Measurements from ENCODE around the gene COA5. TPM values are rescaled to one million over a fixed set of nuclear protein-coding genes. Genes with fewer than 3 reads are reported as not detected.

Gene COA5
- polyA plus RNA-seq, 1 of the 3 experiments (the other 2 are of a cell fraction) = 40.3 TPM

GRCh38 chr2:98555696-98556095, 52.6 kb downstream of the COA5 start (continued):
- TF ChIP-seq TAF1 (IDR thresholded peaks at IDR 0.05; ENCODE audit: borderline replicate concordance, low read depth, low read length) = no peak
- no peak for TF ChIP-seq GATA2 (CRISPR knock-in tag; IDR thresholded peaks at IDR 0.05)
- no peak for TF ChIP-seq EZH2phosphoT487 (IDR thresholded peaks at IDR 0.05; ENCODE audit: borderline replicate concordance, low read depth)
- no peak for TF ChIP-seq IRF3 (IDR thresholded peaks at IDR 0.05; ENCODE audit: low read depth, low read length)
- TF ChIP-seq SMC3 (IDR thresholded peaks at IDR 0.05; ENCODE audit: low read depth, low read length) = no peak

- no peaks in the 10 kb centered on the region for H3K27me3 ChIP-seq (ENCODE audit: insufficient read depth)
- no peak overlapping the region for H3K4me3 ChIP-seq (ENCODE audit: low read depth in 2 of 2, low read length in 1 of 2)
- no peaks in the 10 kb centered on the region for H3K9me3 ChIP-seq
- no peaks in the 10 kb centered on the region for H3F3A ChIP-seq (replicated peaks; ENCODE audit: insufficient read depth)
- peaks cover 0 to 7% of the 10 kb centered on the region in 2 experiments; a peak in 1 of 4 replicates for H3K4me1 ChIP-seq (ENCODE audit: control insufficient read depth in 1 of 2, insufficient read depth in 2 of 2, low read depth in 1 of 2, low read length in 1 of 2)
- H3K79me2 ChIP-seq (ENCODE audit: insufficient read depth) = no peaks in the 10 kb centered on the region
- H3K27ac ChIP-seq (ENCODE audit: low read depth in 2 of 2, low read length in 1 of 2) = no peak overlapping the region
- ChIA-PET CTCF (no interaction called here), POLR2A (no interaction called here)
- no peak for DNase-seq
- WGBS (ENCODE audit: low lambda C conversion rate) = 89% methylated on average over 7 of the region's 10 CpGs
- H3K36me3 ChIP-seq (replicated peaks in 1 of 2; ENCODE audit: control insufficient read depth in 1 of 2, insufficient read depth in 2 of 2, low read length in 1 of 2) = peaks cover 8 to 47% of the 10 kb centered on the region in 2 experiments
- H3K9me2 ChIP-seq = no peaks in the 10 kb centered on the region
- H3K4me2 ChIP-seq = no peak overlapping the region
- H4K20me1 ChIP-seq (ENCODE audit: insufficient read depth) = no peaks in the 10 kb centered on the region
- no peak overlapping the region for H3K9ac ChIP-seq
- H2AFZ ChIP-seq (ENCODE audit: low read depth) = no peak overlapping the region
- TF ChIP-seq NFIC (IDR thresholded peaks at IDR 0.05; ENCODE audit: borderline replicate concordance) = no peak
- TF ChIP-seq MXI1 (IDR thresholded peaks at IDR 0.05; ENCODE audit: low read depth, low read length) = no peak
- no peak for TF ChIP-seq TEAD4 (IDR thresholded peaks at IDR 0.05; ENCODE audit: borderline replicate concordance, insufficient read depth)
- no peak for TF ChIP-seq POLR2AphosphoS5 (IDR thresholded peaks at IDR 0.05; ENCODE audit: low read depth, low read length)
- no peak for TF ChIP-seq FOXJ3 (CRISPR knock-in tag; IDR thresholded peaks at IDR 0.05)
- TF ChIP-seq JUND (IDR thresholded peaks at IDR 0.05) = no peak
- TF ChIP-seq GABPA (IDR thresholded peaks at IDR 0.05; ENCODE audit: low read depth) = no peak
- TF ChIP-seq NRF1 (IDR thresholded peaks at IDR 0.05; ENCODE audit: low read depth, low read length) = no peak
- no peak for TF ChIP-seq EZH2phosphoT487 (IDR thresholded peaks at IDR 0.05; ENCODE audit: borderline replicate concordance, low read depth)
- no peak for TF ChIP-seq USF2 (IDR thresholded peaks at IDR 0.05; ENCODE audit: borderline replicate concordance, low read depth, low read length)
- TF ChIP-seq FOSL2 (IDR thresholded peaks at IDR 0.05; ENCODE audit: borderline replicate concordance, low read depth) = no peak
These were observed 54.0 kb downstream of the COA5 start for GRCh38 chr2:98554116-98554861.
